GM03348 (cell line): ENCODE data around the gene DDX51.

Source experiments
- DNase-seq: peaks from one replicate; pipeline ENCODE4 v3.0.0; 2012; ENCODE audit warnings: low spot score

DDX51 gene

GRCh38 chr12:132178801-132179401, 34.8 kb upstream of the DDX51 start:
- DNase-seq: no peak

GRCh38 chr12:132178316-132178715, 34.2 kb upstream of the DDX51 start:
- DNase-seq: no peak

- no peak for DNase-seq
These were observed 32.9 kb upstream of the DDX51 start for GRCh38 chr12:132176920-132177551.

- no peak for DNase-seq
These were observed 32.3 kb upstream of the DDX51 start for GRCh38 chr12:132176385-132176919.

GRCh38 chr12:132175496-132176384, 31.6 kb upstream of the DDX51 start:
- DNase-seq: no peak

- DNase-seq: no peak
These were observed 30.8 kb upstream of the DDX51 start for GRCh38 chr12:132174839-132175490.

GRCh38 chr12:132174015-132174838, 30.1 kb upstream of the DDX51 start:
- no peak for DNase-seq

GRCh38 chr12:132173135-132174014, 29.3 kb upstream of the DDX51 start:
- DNase-seq: no peak

GRCh38 chr12:132172619-132173018, 28.5 kb upstream of the DDX51 start:
- no peak for DNase-seq

- no peak for DNase-seq
These were observed 27.9 kb upstream of the DDX51 start for GRCh38 chr12:132171968-132172521.

GRCh38 chr12:132171293-132171967, 27.3 kb upstream of the DDX51 start:
- no peak for DNase-seq

GRCh38 chr12:132170637-132171292, 26.6 kb upstream of the DDX51 start:
- no peak for DNase-seq

- DNase-seq: peak; percentile 64
These were observed 26.0 kb upstream of the DDX51 start for GRCh38 chr12:132170094-132170636.

- DNase-seq: no peak
These were observed 25.3 kb upstream of the DDX51 start for GRCh38 chr12:132169376-132169775.

- no peak for DNase-seq
These were observed 24.4 kb upstream of the DDX51 start for GRCh38 chr12:132168311-132169031.

GRCh38 chr12:132167611-132168310, 23.6 kb upstream of the DDX51 start:
- no peak for DNase-seq
